Stimulated activated CD8-positive, alpha-beta memory T cell treated with anti-CD3 and anti-CD28 coated beads, Interleukin-4, amount 100 ng/mL, for 4 hours (primary cell): ENCODE results near the gene REXO1.
A peak's percentile ranks its signal among the peaks of the same experiment; 100 is the strongest.
"Not testable (repeated sequence)": the region's sequence is repeated elsewhere in the genome, so short reads cannot be mapped to it uniquely, and the experiment has no call there.

Experiments used
- DNase-seq, 2 donors: peaks; one replicate each; pipeline ENCODE4 v3.0.0-alpha.2; 2020; ENCODE audit warnings: low read depth in 2 of 2, low spot score in 1 of 2

The REXO1 gene

GRCh38 chr19:1848399-1849131 is at the start of gene REXO1:
Gene REXO1 (minus strand): TSS chr19:1848483. CDS start chr19:1848358, 125 bp downstream.
- peak; percentile 93 to 99 for DNase-seq

- DNase-seq = no peak
Observed at GRCh38 chr19:1896508-1896907, 48.2 kb upstream of the REXO1 start.

- DNase-seq = no peak
Observed at GRCh38 chr19:1893791-1894190, 45.5 kb upstream of the REXO1 start.

GRCh38 chr19:1889907-1890306 is 41.6 kb upstream of the REXO1 start:
- no peak for DNase-seq

GRCh38 chr19:1888385-1888784 is 40.1 kb upstream of the REXO1 start:
- no peak for DNase-seq

GRCh38 chr19:1886360-1886759 is 38.1 kb upstream of the REXO1 start:
- DNase-seq = not testable (repeated sequence)

- DNase-seq = peak; percentile 89 to 93
Observed at GRCh38 chr19:1885398-1886119, 37.3 kb upstream of the REXO1 start, which contains the start of gene ABHD17A. Gene ABHD17A (minus strand): TSS chr19:1885496. CDS start chr19:1881566, 3,930 bp downstream.

GRCh38 chr19:1884719-1885334 is 36.5 kb upstream of the REXO1 start:
- no peak for DNase-seq

- DNase-seq = no peak
Observed at GRCh38 chr19:1884291-1884718, 36.0 kb upstream of the REXO1 start.

GRCh38 chr19:1883784-1884183 is 35.5 kb upstream of the REXO1 start:
- DNase-seq = no peak

- no peak for DNase-seq
Observed at GRCh38 chr19:1882786-1883692, 34.8 kb upstream of the REXO1 start.

GRCh38 chr19:1882089-1882785 is 34.0 kb upstream of the REXO1 start:
- DNase-seq = no peak

- not testable (repeated sequence) for DNase-seq
Observed at GRCh38 chr19:1881393-1882088, 33.3 kb upstream of the REXO1 start.

GRCh38 chr19:1880611-1881392 is 32.5 kb upstream of the REXO1 start:
- no peak for DNase-seq

GRCh38 chr19:1879982-1880381 is 31.7 kb upstream of the REXO1 start:
- DNase-seq = not testable (repeated sequence)

- DNase-seq = not testable (repeated sequence)
Observed at GRCh38 chr19:1878583-1878982, 30.3 kb upstream of the REXO1 start.

- not testable (repeated sequence) for DNase-seq
Observed at GRCh38 chr19:1877280-1877660, 29.0 kb upstream of the REXO1 start.

GRCh38 chr19:1876496-1877279 is 28.4 kb upstream of the REXO1 start:
- not testable (repeated sequence) for DNase-seq
